Measurements from ENCODE around the gene CHST5. TPM values are rescaled to one million over a fixed set of nuclear protein-coding genes. Genes with fewer than 3 reads are reported as not detected.

Gene CHST5
- total RNA-seq, 2 donors from 2014 or later = 0.26 to 1.1 TPM

- H3K4me3 Mint-ChIP-seq = no peak overlapping the region
- 95 to 96% methylated on average over 30 to 47 of the region's 47 CpGs for whole genome bisulfite sequencing, 2 experiments (ENCODE audit: insufficient coverage in 1 of 2, insufficient read length in 1 of 2)
- TF ChIP-seq CTCF (conservative IDR thresholded peaks at IDR 0.05) = no peak
- no peak overlapping the region for H3K27ac Mint-ChIP-seq
- H3K4me3 ChIP-seq (ENCODE audit: low read length) = no peak overlapping the region
- no peaks in the 10 kb centered on the region for H3K9me3 Mint-ChIP-seq
- peaks cover 13% of the 10 kb centered on the region for H3K36me3 Mint-ChIP-seq (ENCODE audit: low read depth)
- no peaks in the 10 kb centered on the region for H3K9me3 ChIP-seq (ENCODE audit: control insufficient read depth, low read length)
- H3K27ac ChIP-seq (ENCODE audit: low read depth, low read length) = no peak overlapping the region
- H3K4me1 Mint-ChIP-seq = no peaks in the 10 kb centered on the region
- H3K9ac ChIP-seq (ENCODE audit: extremely low read depth, low read length, poor library complexity, severe bottlenecking) = no peak overlapping the region
- no peaks in the 10 kb centered on the region for H3K4me1 ChIP-seq (ENCODE audit: control insufficient read depth, insufficient read depth, low read length)
- no peak for DNase-seq
- H3K27me3 Mint-ChIP-seq (ENCODE audit: insufficient read depth) = no peaks in the 10 kb centered on the region
- H3K27me3 ChIP-seq (ENCODE audit: control insufficient read depth, insufficient read depth, low read length, poor library complexity, severe bottlenecking) = no peaks in the 10 kb centered on the region
- no peaks in the 10 kb centered on the region for H3K36me3 ChIP-seq (ENCODE audit: control insufficient read depth, insufficient read depth, low read length)
Measured at GRCh38 chr16:75479421-75479990, 56.4 kb downstream of the CHST5 start.

Other genes starting within 250 kb of the CHST5 start
- 100 to 1,000 TPM in 1 of 2 donors, 10 to 100 TPM in 1; 88.7 to 117 TPM for gene CFDP1, start 102.6 kb downstream of the CHST5 start, total RNA-seq
- gene TMEM170A, start 71.4 kb downstream of the CHST5 start, total RNA-seq = 10 to 100 TPM; 72.7 to 74.8 TPM
- gene CHST6, start 40.7 kb downstream of the CHST5 start, total RNA-seq = 10 to 100 TPM; 13.5 to 15.9 TPM
- gene TMEM231, start 20.1 kb upstream of the CHST5 start, total RNA-seq = 10 to 100 TPM; 11.9 to 15.7 TPM
- gene GABARAPL2, start 30.3 kb upstream of the CHST5 start, total RNA-seq = 10 to 100 TPM; 72.8 to 78.5 TPM
- gene ADAT1, start 87.2 kb upstream of the CHST5 start, total RNA-seq = 10 to 100 TPM; 50.1 to 54.9 TPM
- gene KARS1, start 111.6 kb upstream of the CHST5 start, total RNA-seq = 100 to 1,000 TPM; 141 to 168 TPM
- gene TERF2IP, start 111.7 kb upstream of the CHST5 start, total RNA-seq = 10 to 100 TPM; 20.0 to 23.4 TPM
- gene CPHXL2, start 140.9 kb upstream of the CHST5 start, total RNA-seq = not detected
- gene DUXB, start 165.4 kb upstream of the CHST5 start, total RNA-seq = not detected
- not detected for gene CPHXL, start 190.4 kb upstream of the CHST5 start, total RNA-seq

Measured in endodermal cell (in vitro differentiated cells).